GM21526 (cell line): ENCODE results near the gene PDE6H.

Experiments used
- ATAC-seq: cut with Tn5 transposase; IDR thresholded peaks from one replicate; pipeline ENCODE4 v1.9.1; 2021; ENCODE audit warnings: moderate library complexity; ENCODE audit not compliant: unreplicated experiment, low FRiP score

Gene PDE6H

DNA sequence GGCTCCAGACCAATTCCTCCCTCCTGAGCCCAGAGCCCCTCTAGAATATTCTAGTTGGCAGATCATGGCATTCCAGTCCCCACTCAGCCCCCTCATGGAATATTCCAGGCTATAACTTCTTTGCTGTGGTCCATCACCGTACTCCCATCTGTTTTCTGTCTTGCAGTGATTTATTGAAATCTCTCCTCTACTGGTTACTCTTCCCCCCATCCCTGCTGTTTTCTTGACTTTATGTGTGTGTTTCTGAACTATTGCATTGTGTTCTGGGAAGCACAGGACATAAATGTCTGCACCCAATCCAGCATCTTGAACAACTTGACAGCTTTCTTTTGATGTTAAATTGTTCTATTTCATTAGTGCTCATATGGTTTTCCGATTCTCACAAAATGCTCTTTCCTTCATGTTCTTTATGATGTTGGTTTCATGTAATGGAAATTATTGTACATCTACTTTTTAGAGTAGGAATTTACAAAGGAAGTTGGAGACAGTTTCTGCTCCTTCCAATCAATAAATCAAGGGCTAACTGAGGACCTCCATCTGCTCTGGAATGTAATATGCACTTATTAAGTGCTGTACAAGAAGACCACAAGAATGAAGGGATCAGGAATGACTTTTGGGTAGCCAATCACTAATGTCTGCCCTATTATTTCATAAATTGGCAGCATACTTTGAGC is 26.3 kb downstream of the PDE6H start:
- ATAC-seq = no peak

- ATAC-seq = no peak
Measured at GRCh38 chr12:14999695-15000365, 27.0 kb downstream of the PDE6H start.

GRCh38 chr12:15000575-15000974 is 27.7 kb downstream of the PDE6H start:
- no peak for ATAC-seq

DNA sequence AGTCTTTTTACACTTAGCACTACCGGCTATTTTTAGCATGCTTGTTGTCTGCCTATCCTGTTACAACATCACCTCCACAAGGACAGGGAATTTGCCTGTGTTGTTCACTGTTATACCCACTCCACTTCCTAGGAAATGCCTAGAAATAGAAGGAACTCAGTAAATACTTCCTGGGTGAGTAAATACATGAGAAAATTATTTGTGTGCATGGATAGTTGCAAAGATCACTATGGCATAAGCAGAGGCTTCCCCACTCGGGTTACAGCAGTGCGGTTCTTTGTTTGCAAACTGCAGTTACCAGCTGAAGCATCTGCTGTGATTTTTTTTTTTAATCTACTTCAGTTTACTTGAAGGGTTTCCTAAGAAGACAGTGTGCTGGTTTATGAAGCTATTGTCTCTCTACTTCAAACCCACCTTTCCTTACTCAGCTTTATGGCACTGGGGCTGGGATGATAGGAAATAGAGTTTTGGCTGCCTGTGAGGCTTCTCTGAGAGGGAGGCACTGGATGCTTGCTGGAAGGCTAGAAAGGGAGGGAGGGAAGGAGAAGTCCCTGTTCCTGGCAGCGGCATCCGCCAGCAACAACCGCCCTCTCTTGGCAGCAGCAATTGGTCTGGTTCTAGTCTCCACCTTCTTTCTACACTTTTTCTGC is 29.0 kb downstream of the PDE6H start:
- ATAC-seq = no peak

GRCh38 chr12:15004421-15004820 is 31.6 kb downstream of the PDE6H start:
- no peak for ATAC-seq

DNA sequence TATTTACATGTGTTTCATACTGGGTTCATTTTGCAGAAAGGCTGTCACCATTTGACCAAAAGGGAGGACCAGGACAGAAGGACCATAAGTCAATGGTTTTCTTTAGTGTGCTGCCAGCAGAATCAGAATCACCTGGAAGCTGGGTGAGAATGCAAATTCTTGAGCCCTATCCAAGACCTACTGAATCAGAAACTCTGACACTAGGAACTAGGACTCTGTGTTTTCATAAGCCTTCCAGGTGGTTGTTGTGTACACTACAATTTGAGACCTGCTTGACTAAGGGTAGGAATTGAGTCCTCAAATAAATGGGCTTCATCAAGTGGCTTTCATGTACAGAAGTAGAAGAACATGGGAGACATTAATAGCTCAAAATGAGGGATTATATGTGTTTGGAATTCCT is 32.2 kb downstream of the PDE6H start:
- ATAC-seq = no peak

- ATAC-seq = no peak
Measured at GRCh38 chr12:15007551-15007950, 34.7 kb downstream of the PDE6H start.

- ATAC-seq = peak; percentile 71
Measured at GRCh38 chr12:15011162-15011561, 38.3 kb downstream of the PDE6H start.

DNA sequence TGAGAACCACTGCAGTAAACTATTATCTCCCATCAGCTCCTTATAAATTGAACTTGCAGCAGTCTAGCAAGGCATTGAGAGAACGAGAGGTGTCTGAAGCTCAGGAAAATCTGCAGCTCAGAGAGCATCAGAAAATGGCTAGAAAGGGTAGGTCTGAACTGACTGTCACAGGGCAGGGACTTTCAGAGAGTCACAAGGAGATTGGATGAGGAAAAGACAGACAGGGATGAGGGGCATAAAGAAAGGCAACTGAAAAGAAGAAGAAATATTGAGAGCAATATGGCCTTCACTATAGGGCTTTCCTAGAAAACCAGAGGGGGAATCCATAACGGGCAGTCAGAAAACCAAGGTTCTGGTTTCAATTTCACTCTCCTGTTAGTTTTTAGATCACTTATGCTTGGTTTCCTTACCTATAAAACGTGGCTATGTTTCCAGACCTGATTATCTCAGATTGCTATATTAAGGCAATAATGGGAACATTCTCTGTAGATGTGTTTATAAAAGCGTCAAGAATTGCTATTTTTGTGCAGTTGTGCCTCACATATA is 40.9 kb downstream of the PDE6H start:
- ATAC-seq = no peak

DNA sequence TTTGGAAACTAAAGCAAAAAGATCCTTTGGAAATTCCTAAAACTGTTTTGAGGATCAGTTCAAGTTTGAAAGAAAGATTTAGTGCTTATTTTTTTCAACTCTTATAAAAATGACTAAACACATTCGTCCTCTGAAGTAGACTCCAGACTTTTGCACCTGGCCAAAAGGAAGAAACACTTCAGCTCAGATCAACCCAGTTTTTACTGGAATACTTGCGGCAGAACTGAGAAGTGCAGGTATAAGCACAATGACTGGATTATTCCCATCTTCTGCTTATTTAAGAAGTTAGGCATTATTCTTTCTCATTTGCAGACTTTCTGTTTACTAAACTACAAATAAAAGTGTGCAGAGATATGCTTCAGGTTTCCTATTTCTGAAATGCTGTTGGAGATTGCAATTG is 41.9 kb downstream of the PDE6H start:
- ATAC-seq = no peak

- no peak for ATAC-seq
Measured at GRCh38 chr12:15015121-15015520, 42.3 kb downstream of the PDE6H start.

- no peak for ATAC-seq
Measured at GRCh38 chr12:15020156-15020555, 47.3 kb downstream of the PDE6H start.
